GM19023 (cell line): ENCODE measurements around the gene LIAS.

Experiments used
- ATAC-seq: cut with Tn5 transposase; IDR thresholded peaks from one replicate; pipeline ENCODE4 v1.9.1; 2021; ENCODE audit warnings: mild to moderate bottlenecking, moderate library complexity; ENCODE audit not compliant: unreplicated experiment

LIAS gene

GRCh38 chr4:39527296-39528060, 68.6 kb downstream of the LIAS start, which contains the start of gene UGDH:
UGDH (minus strand) TSS chr4:39527439; CDS start chr4:39521512, 5,927 bp downstream.
- peak; percentile 96 for ATAC-seq

GRCh38 chr4:39528061-39528465, 69.2 kb downstream of the LIAS start:
- ATAC-seq, result no peak
